Kidney (tissue), 14 donors: Measurements from ENCODE around the gene MYO1D. TPM values are rescaled to one million over a fixed set of nuclear protein-coding genes. Genes with fewer than 3 reads are reported as not detected.

Experiments used
- DNase-seq, 5 donors: peaks; one replicate each; pipeline ENCODE4 v3.0.0-alpha.2; 2013 to 2020
- FAIRE-seq: peaks from 2 replicates; lab custom pipeline; 2012; peaks lifted over from hg19 to GRCh38; lab: Jason Lieb, UNC
- H3K27ac ChIP-seq, 2 donors: one replicate each; pipeline ENCODE4 v1.7.0; 2013; ENCODE audit warnings: low read depth in 2 of 2, low read length in 2 of 2, inconsistent platforms in 1 of 2
- H3K27me3 ChIP-seq: one replicate; pipeline ENCODE4 v1.7.1; 2013; ENCODE audit warnings: low read length, inconsistent platforms; ENCODE audit not compliant: control insufficient read depth, insufficient read depth
- H3K36me3 ChIP-seq, 3 donors: one replicate each; pipeline versions ENCODE4 v1.7.0 to v1.7.1; 2013; ENCODE audit warnings: low read length in 3 of 3, control low read depth in 1 of 3, inconsistent platforms in 1 of 3; ENCODE audit not compliant: insufficient read depth in 3 of 3, control insufficient read depth in 2 of 3
- H3K4me1 ChIP-seq, 3 donors: one replicate each; pipeline versions ENCODE4 v1.7.0 to v1.7.1; 2013; ENCODE audit warnings: low read length in 3 of 3, inconsistent platforms in 1 of 3, low read depth in 1 of 3; ENCODE audit not compliant: control insufficient read depth in 2 of 3, insufficient read depth in 2 of 3
- H3K4me3 ChIP-seq, 3 donors: one replicate each; pipeline versions ENCODE4 v1.7.0 to v1.8.1; 2013; ENCODE audit warnings: low read length in 3 of 3, control low read depth in 1 of 3, inconsistent platforms in 1 of 3
- H3K9ac ChIP-seq, 3 donors: one replicate each; pipeline versions ENCODE4 v1.7.0 to v1.7.1; 2013; ENCODE audit warnings: low read length in 3 of 3, control low read depth in 1 of 3, inconsistent platforms in 1 of 3
- H3K9me3 ChIP-seq, 3 donors: one replicate each; pipeline versions ENCODE4 v1.7.0 to v1.7.1; 2013; ENCODE audit warnings: low read length in 3 of 3, control low read depth in 1 of 3, inconsistent platforms in 1 of 3; ENCODE audit not compliant: control insufficient read depth in 2 of 3, insufficient read depth in 1 of 3
- CTCF ChIP-seq: IDR thresholded peaks from 3 replicates; pipeline ENCODE4 v1.5.1; 2012; ENCODE audit warnings: mild to moderate bottlenecking, moderate library complexity, borderline replicate concordance; ENCODE audit not compliant: insufficient read depth; ENCODE audit errors: extremely low read depth
- intact Hi-C: fragments of 100-400 bp; cut with DNase I; formaldehyde crosslinking; loops from one replicate; pipeline ENCODE4 v1.11.1; 2022
- polyA plus RNA-seq: library from polyadenylated mRNA; stranded (reverse); fragments of 350-450 nt; fragmentation: Illumina TruSeq; extraction: RNeasy Lipid Tissue Mini Kit (QIAGEN cat#74804); gene quantifications from one replicate; pipeline ENCODE4 v1.2.3, GENCODE V29; 2014; ENCODE audit warnings: low read depth, low replicate concordance; ENCODE audit not compliant: insufficient read depth
- total RNA-seq: library from RNA; stranded (reverse); fragmentation: NEBNext Ultra II Directional; extraction: Animal tissue kit (Norgen Biotek cat#: 25700); gene quantifications from one replicate; pipeline ENCODE4 v1.2.1, GENCODE V29; 2021
- donor health status: control.
- donor health status: control.
- donor health status: control.
- donor health status: control.
- donor health status: control.
- donor health status: DM: yes; HTN: yes; CAD: no.
- donor health status: Normal renal cell carcinoma (clear cell type).

The MYO1D gene
- total and polyA plus RNA-seq, 2 donors from 2014 or later, result 21.1 to 99.9 TPM

- no peak for DNase-seq
- intact Hi-C loops, result no loop called here
- FAIRE-seq, result no peak
- Histone ChIP-seq H3K4me3 (no peak overlapping the region), H3K27ac (no peak overlapping the region), H3K9me3 (no peaks in the 10 kb centered on the region), H3K36me3 (peaks cover 6 to 55% (median 33%) of the 10 kb centered on the region in 3 donors), H3K9ac (no peak overlapping the region), H3K4me1 (peaks cover 0 to 10% (median 4%) of the 10 kb centered on the region in 3 donors), H3K27me3 (no peaks in the 10 kb centered on the region)
- no peak for TF ChIP-seq CTCF
These were observed 409.0 kb downstream of the MYO1D start for GRCh38 chr17:32467949-32468348.

GRCh38 chr17:32464374-32464773, 412.6 kb downstream of the MYO1D start:
- no peak overlapping the region for H3K9ac ChIP-seq
- peak; percentile 32 for FAIRE-seq
- no peak for TF ChIP-seq CTCF
- intact Hi-C loops, result no loop called here
- DNase-seq, result no peak
- H3K4me3 ChIP-seq, result no peak overlapping the region
- H3K27me3 ChIP-seq, result no peaks in the 10 kb centered on the region
- H3K36me3 ChIP-seq, result peaks cover 8 to 40% (median 16%) of the 10 kb centered on the region in 3 donors
- H3K4me1 ChIP-seq, result peaks cover 0 to 10% (median 4%) of the 10 kb centered on the region in 3 donors
- no peaks in the 10 kb centered on the region for H3K9me3 ChIP-seq
- H3K27ac ChIP-seq, result peak overlapping the region in 1 of 2 donors; percentile 76

- no peaks in the 10 kb centered on the region for H3K27me3 ChIP-seq
- no peaks in the 10 kb centered on the region for H3K9me3 ChIP-seq
- H3K9ac ChIP-seq, result no peak overlapping the region
- H3K4me1 ChIP-seq, result peaks cover 0 to 10% (median 4%) of the 10 kb centered on the region in 3 donors
- no peak for TF ChIP-seq CTCF
- FAIRE-seq (no peak), DNase-seq (no peak)
- peaks cover 8 to 37% (median 15%) of the 10 kb centered on the region in 3 donors for H3K36me3 ChIP-seq
- intact Hi-C loops, result no loop called here
- peak overlapping the region in 1 of 2 donors; percentile 76 for H3K27ac ChIP-seq
- no peak overlapping the region for H3K4me3 ChIP-seq
These were observed 413.6 kb downstream of the MYO1D start for GRCh38 chr17:32463304-32463703.
